HL-60 (cell line): ENCODE results near the gene MRTFA.

Source experiments
- DNase-seq, 2 experiments: peaks; one replicate each; pipeline ENCODE4 v3.0.0-alpha.2; 2010 to 2020; ENCODE audit warnings: low read depth in 1 of 2, low spot score in 1 of 2
- H3K27ac ChIP-seq: fragments of 250-450 bp; sonication (Bioruptor Pico); replicated peaks from 2 replicates; pipeline ENCODE4 v1.5.1; 2020; ENCODE audit warnings: mild to moderate bottlenecking, moderate library complexity
- H3K27me3 ChIP-seq: fragments of 250-450 bp; sonication (Bioruptor Pico); 2 replicates; pipeline ENCODE4 v1.5.1; 2021; ENCODE audit warnings: mild to moderate bottlenecking, moderate library complexity; ENCODE audit not compliant: insufficient read depth, poor library complexity, severe bottlenecking
- H3K4me3 ChIP-seq: replicated peaks from 2 replicates; pipeline ENCODE4 v1.5.1; 2011; ENCODE audit warnings: mild to moderate bottlenecking, control low read depth, low read length; ENCODE audit not compliant: insufficient read depth
- CTCF ChIP-seq: IDR thresholded peaks from one replicate; pipeline ENCODE4 v1.5.1; 2011; ENCODE audit warnings: low read length, control low read depth, inconsistent platforms; ENCODE audit not compliant: insufficient read depth
- GABPA ChIP-seq: IDR thresholded peaks from 2 replicates; pipeline ENCODE4 v1.6.1; 2012; ENCODE audit warnings: low read depth
- POLR2AphosphoS5 ChIP-seq: IDR thresholded peaks from 2 replicates; pipeline ENCODE4 v1.6.1; 2012; ENCODE audit warnings: low read depth
- REST ChIP-seq: IDR thresholded peaks from 2 replicates; pipeline ENCODE4 v1.6.1; 2012; ENCODE audit warnings: low read depth; ENCODE audit not compliant: insufficient replicate concordance
- SPI1 ChIP-seq: IDR thresholded peaks from 2 replicates; pipeline ENCODE4 v1.6.1; 2012; ENCODE audit warnings: low read depth, mild to moderate bottlenecking, borderline replicate concordance

Gene MRTFA

GRCh38 chr22:40477683-40478337, 158.7 kb downstream of the MRTFA start:
- H3K4me3 ChIP-seq = no peak overlapping the region
- DNase-seq = no peak
- TF ChIP-seq GABPA (no peak), SPI1 (peak; percentile 84)
- H3K27me3 ChIP-seq = no peaks in the 10 kb centered on the region
- peak overlapping the region; percentile 74 for H3K27ac ChIP-seq

GRCh38 chr22:40476341-40476740, 160.2 kb downstream of the MRTFA start:
- Histone ChIP-seq H3K4me3 (no peak overlapping the region), H3K27me3 (no peaks in the 10 kb centered on the region), H3K27ac (peak overlapping the region; percentile 74)
- DNase-seq = peak in 1 of 2 experiments; percentile 83
- peak; percentile 39; the same call in 1 of the 2 replicates for TF ChIP-seq POLR2AphosphoS5
- no peak for TF ChIP-seq REST

GRCh38 chr22:40473703-40474102, 162.8 kb downstream of the MRTFA start:
- no peaks in the 10 kb centered on the region for H3K27me3 ChIP-seq

More at GRCh38 chr22:40473703-40474102, 162.8 kb downstream of the MRTFA start:
- no peak overlapping the region for H3K4me3 ChIP-seq
- H3K27ac ChIP-seq = no peak overlapping the region
- TF ChIP-seq SPI1 = no peak
- TF ChIP-seq POLR2AphosphoS5 = no peak
- TF ChIP-seq GABPA = no peak
- TF ChIP-seq CTCF = no peak
- TF ChIP-seq REST = no peak
- no peak for DNase-seq
